HEK293T (cell line): Measurements from ENCODE around the gene MEDAG.

ENCODE experiments used
- BHLHE40 ChIP-seq: fragments of 450-650 bp; IDR thresholded peaks from 2 replicates; pipeline ENCODE4 v1.6.1; 2016; ENCODE audit warnings: mild to moderate bottlenecking, moderate library complexity, borderline replicate concordance
- CTBP1 ChIP-seq: fragments of 450-650 bp; IDR thresholded peaks from 2 replicates; pipeline ENCODE4 v1.6.1; 2016; ENCODE audit warnings: borderline replicate concordance
- ELF4 ChIP-seq: fragments of 450-650 bp; IDR thresholded peaks from 2 replicates; pipeline ENCODE4 v1.6.1; 2017; ENCODE audit warnings: antibody characterized with exemption
- FOXM1 ChIP-seq: fragments of 450-650 bp; IDR thresholded peaks from 2 replicates; pipeline ENCODE4 v1.6.1; 2017; ENCODE audit warnings: mild to moderate bottlenecking, borderline replicate concordance
- SP1 ChIP-seq: fragments of 450-650 bp; IDR thresholded peaks from 2 replicates; pipeline ENCODE4 v1.6.1; 2017
- TF ChIP-seq, protein P1 (sequence below): fragments of 450-650 bp; IDR thresholded peaks from 2 replicates; pipeline ENCODE4 v1.6.1; 2016

DNA sequence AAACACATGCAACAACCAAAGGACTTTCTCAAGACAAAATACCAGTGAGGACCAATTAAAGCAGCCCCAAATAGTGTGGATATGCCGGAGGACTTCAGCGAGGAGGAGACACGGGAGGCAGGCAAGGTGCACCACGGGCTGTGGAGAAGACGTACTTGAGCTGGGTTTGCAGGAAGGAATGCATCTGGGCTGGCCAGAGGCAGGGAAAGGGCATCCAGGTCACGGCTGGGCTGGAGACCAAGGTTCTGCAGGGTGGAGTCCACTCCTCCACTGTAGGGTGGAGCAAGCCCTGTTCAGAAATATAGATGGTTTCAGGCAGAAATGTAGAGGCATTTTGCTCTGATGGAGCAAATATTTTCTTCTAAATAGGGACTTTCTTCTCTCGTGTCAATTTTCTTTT lies 36.6 kb upstream of the MEDAG start:
- TF ChIP-seq, protein P1, sequence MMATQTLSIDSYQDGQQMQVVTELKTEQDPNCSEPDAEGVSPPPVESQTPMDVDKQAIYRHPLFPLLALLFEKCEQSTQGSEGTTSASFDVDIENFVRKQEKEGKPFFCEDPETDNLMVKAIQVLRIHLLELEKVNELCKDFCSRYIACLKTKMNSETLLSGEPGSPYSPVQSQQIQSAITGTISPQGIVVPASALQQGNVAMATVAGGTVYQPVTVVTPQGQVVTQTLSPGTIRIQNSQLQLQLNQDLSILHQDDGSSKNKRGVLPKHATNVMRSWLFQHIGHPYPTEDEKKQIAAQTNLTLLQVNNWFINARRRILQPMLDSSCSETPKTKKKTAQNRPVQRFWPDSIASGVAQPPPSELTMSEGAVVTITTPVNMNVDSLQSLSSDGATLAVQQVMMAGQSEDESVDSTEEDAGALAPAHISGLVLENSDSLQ = no peak
- TF ChIP-seq SP1 (no peak), BHLHE40 (no peak), ELF4 (no peak), CTBP1 (no peak), FOXM1 (no peak)
